GM21390 (cell line): Measurements from ENCODE around the gene HOXD12.

Experiments used
- ATAC-seq: cut with Tn5 transposase; IDR thresholded peaks from one replicate; pipeline ENCODE4 v1.9.1; 2021; ENCODE audit not compliant: unreplicated experiment

Gene HOXD12

GRCh38 chr2:176147210-176147799 is 47.7 kb downstream of the HOXD12 start:
- ATAC-seq, result no peak

DNA sequence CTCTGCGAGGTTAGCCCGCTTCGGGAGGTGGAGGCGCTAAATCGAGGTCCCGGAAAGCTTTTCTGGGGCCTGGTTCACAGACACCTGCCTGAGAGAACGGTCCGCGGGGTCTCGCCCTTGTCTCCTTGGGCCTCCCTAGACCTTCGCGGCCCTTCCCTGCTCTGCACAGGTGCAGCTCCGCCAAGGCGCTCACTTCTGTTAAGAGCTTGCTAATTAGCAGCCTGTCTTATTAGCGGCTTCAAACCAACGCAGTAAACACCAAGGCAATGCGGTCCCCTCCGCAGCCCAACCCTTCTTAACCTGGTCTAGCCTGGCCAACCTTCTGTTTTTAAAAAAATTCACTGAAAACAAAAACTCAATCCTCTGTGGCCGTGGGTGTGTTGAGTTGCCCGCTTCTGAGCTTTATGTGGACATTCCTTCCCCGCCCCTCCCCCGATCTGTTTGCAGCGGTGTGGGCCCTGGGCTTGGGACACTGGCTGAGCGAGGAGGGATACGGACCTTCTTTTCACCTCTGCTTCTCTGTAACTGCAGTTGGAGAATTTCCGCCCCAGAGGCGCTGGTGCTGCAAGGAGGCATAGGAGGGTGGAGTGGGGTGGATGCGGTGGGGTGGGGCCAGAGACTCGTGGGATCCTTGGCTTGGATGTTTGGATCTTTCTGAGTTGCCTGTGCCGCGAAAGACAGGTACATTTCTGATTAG is 48.4 kb downstream of the HOXD12 start:
- no peak for ATAC-seq

GRCh38 chr2:176148751-176149421 is 49.3 kb downstream of the HOXD12 start:
- ATAC-seq, result no peak

- ATAC-seq, result no peak
Observed at GRCh38 chr2:176149481-176149938, 49.9 kb downstream of the HOXD12 start.

- no peak for ATAC-seq
Observed at GRCh38 chr2:176149939-176150583, 50.5 kb downstream of the HOXD12 start.

DNA sequence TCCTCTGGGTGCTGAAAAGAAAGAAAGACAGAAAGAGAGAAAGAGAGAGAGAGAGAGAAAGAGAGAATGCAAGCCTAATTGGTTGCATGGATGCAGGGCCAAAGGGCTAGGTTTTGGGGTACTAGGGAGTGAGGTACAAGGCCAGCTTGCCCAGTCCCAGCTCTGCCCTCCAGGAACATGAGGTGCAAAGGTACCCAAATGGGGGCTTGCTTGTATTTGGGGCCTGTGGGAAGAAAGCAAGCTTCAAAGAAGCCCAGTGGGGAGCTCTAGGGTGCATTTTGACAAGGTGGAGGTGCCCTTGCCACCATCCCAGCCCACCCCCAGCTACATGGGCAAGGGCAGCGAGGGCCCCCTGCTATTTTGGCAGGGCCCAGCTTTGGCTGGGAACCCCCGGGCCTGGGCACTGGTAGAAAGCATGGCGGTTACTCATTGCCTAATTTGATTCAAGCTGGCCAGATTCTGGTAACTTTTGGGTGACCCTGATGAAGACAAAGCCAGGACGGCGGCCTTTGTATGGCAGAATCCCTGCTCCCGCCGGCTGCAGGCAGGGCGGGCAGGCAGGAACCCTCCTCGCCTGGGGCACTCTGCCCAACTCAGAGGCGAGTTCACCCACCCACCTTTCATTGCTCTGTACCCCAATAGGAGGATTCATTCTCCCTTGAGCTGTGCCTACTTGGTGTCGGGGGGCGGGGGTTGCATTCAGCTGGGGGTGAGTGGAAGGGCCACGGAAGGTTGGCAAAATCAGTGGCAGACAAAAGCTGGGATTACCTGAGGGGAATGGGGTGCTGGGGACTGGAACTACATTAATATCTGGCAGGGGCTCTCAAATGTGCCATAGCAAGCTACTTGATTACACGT is 51.2 kb downstream of the HOXD12 start:
- ATAC-seq, result no peak

GRCh38 chr2:176151442-176152287 is 52.1 kb downstream of the HOXD12 start, which contains the start of gene HOXD4:
Gene HOXD4, plus strand, starts transcription at chr2:176151550. Its CDS starts 84 bp downstream, at chr2:176151634.
- no peak for ATAC-seq
